HG03558 (cell line): ENCODE measurements around the gene DDI2.
"Not testable (repeated sequence)": the region's sequence is repeated elsewhere in the genome, so short reads cannot be mapped to it uniquely, and the experiment has no call there.

Experiments used
- ATAC-seq: cut with Tn5 transposase; IDR thresholded peaks from one replicate; pipeline ENCODE4 v1.9.1; 2021; ENCODE audit warnings: moderate number of reproducible peaks; ENCODE audit not compliant: unreplicated experiment; ENCODE audit errors: extremely low read depth

The DDI2 gene

DNA sequence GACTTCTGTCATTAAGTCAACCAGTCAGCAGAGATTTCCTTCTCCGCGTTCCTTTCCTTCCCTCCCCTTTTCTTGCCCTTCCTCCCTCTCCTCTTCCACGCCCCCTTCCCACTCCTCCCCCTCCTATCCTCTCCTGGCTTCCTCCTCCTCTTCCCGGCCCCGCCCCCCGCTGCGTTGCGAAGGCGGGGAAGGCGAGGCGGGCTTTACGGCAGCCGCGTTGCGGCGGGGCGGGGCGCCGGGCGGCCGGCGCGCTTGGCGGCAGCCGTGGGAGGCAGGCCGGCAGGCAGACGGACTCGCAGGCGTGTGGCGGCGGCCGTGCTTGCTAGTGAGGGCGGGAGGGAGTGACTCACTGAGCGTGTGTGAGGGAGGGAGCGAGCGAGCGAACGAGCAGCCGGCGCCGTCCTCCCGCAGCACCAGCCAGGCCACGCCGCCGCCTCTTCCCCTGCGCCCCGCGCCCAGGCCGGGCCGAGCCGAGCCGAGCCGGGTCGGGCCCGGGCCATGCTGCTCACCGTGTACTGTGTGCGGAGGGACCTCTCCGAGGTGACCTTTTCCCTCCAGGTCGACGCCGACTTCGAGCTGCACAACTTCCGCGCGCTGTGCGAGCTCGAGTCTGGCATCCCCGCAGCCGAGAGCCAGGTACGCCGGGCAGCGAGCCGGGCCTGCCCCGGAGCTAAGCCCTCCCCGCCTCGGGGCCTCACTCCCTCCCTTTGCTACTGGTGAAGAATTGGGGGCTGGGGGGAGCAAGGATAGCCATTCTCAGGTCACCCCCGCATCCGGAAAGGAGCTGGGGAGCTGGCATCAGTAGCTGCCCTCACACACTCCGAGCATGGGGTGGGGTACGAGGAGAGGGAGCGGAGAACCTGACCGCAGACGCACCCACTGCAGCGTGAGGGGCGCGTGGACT is at the start of gene DDI2:
DDI2 (plus strand) TSS at position 286 of the 904 bp plus-strand sequence; CDS start at position 499, 213 bp downstream.
- peak; percentile 41 for ATAC-seq

DNA sequence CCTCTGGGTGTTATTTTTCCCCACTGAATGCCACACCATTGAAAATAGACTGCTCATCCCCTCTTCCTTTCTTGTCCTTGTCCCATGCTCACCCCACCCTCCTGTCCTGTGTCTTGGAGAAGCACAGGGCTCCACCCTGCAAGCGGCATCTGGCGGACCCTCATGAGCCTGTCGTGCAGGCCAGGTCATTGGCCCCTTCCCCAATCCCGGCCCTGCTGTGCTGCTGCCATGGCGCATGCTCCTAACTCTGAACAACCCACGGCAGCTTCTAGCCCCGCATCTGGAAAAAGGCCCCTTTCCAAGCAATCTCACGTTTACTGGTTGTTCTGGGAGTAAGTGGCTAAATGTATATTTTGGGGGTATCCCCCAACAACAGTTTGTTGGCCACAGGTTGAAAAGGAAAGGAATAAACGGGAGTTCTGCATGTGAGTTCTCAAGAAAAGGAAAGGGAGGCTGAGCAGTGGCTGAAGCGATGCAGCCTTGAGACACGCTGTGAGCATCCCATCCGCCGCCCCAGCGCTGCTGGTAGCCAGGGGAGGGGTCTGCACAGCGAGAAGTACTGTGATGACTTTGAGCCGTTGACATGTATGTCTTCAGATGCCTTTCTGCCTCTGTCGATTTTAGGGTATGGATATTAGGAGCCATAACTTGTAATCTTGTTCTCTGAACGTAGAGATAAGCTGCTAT is 48.7 kb upstream of the DDI2 start:
- no peak for ATAC-seq

DNA sequence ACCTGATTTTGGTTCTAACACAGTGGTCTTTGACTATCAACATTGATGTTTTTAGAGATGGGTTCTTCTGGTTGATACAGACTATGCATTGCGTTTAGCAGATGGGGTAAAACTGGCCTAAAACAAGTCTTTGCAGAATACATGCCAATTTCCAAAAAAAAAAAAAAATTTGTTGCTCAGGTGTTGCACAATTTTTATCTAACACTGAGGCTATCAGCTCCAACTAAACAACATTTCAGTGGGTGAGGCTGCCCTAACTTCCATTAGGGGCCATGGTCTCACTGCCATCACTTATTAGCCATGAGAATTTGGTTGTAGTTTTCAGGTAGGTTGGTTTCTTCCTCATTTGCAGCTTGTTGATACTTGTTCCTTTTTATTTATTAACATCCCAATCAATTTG is 46.4 kb upstream of the DDI2 start:
- ATAC-seq = no peak

DNA sequence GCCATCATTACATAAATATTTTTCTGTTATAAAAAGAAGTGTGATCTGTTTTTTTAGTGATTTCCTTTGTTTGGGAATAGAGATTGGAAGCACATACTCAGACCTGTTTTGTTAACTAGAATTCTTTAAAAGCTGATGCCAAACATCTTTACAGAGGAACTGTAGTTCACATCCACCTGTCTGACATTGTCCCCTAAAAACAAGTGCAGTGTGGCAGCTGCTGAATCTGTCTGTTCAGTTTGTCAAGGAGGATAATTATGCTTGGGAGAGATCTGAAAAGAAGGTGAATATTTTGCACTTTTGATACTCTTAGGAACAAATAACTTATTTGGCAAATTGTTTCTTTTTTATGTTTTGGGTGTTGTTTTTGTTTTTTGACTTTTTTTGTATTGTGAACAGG is 46.0 kb upstream of the DDI2 start:
- ATAC-seq = no peak

DNA sequence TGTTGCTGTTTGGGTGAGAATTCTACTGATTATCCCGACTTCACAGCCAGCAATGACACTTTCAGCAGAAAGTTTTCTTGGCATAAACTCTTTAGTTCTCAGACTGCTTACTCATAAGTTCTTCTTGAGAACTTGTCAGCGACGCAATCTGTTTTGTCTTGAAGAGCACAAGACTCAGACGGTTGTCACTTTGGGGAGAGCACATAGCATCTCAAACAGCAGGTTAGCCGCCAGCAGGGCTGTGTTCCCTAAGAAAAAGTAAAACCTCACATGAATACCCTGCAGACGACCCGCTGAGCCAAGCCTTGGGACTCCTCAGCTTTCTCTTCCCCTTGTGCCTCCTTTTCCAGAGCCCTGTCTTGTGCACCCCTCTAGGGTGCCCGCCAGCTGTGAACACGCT is 43.8 kb upstream of the DDI2 start:
- ATAC-seq = no peak

DNA sequence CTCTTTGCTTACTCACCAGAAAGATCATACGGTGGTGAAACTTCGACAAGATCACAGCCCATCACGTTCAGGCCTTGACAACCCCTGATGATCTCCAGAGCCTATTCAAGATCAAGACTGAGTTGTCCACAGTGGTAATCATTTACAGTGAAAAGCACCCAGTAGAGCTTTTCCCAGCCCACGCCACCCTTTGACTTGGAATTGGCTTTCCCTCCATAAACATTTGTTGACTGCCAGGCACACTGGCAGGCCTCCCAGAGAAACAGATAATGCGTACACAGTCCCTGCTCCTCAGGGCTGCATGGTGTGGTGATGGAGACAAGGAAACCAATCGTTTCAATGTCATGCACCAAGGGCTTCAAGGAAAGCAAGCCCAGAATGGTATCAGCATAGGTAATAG is 42.5 kb upstream of the DDI2 start:
- no peak for ATAC-seq

DNA sequence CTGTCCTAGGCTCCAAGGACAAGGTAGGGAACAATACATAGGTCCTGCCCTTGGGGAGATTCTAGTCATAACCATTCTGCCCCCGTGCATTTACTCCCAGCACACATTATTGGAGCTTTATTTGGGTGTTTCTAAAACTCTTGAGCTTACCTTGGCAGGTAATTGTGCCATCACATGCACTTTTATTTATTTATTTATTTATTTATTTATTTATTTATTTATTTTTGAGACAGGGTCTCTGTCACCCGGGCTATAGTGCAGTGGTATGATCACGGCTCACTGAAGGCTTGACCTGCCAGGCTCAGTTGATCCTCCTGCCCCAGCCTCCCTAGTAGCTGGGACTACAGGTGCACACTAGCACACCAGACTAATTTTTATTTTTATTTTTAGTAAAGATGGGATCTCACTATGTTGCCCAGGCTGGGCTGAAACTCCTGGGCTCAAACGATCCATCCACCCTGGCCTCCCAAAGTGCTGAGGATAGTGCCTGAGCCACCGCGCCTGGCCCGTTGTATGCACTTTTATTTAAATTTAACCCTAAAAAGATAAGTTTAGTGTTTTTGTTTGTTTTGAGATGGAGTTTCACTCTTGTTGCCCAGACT is 41.6 kb upstream of the DDI2 start:
- ATAC-seq = no peak

DNA sequence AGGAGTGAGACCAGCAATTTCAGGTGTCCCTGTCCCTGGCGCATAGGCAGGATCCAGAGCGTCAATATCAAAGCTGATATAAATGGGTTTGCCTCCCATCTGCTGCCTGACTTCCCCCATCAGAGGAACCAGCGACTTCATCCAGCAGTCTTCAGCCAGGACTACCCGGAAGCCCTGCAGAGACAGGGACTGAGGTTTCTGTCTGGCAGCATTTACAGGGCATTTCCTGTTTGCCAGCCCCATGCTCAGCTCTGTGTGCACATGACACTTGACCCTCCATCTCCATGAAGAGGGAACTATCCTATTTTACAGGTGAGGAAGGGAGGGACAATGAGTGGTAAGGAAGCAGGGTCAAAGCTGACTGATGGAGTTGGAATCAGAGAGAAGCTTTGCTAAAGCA is 39.6 kb upstream of the DDI2 start:
- ATAC-seq = no peak

DNA sequence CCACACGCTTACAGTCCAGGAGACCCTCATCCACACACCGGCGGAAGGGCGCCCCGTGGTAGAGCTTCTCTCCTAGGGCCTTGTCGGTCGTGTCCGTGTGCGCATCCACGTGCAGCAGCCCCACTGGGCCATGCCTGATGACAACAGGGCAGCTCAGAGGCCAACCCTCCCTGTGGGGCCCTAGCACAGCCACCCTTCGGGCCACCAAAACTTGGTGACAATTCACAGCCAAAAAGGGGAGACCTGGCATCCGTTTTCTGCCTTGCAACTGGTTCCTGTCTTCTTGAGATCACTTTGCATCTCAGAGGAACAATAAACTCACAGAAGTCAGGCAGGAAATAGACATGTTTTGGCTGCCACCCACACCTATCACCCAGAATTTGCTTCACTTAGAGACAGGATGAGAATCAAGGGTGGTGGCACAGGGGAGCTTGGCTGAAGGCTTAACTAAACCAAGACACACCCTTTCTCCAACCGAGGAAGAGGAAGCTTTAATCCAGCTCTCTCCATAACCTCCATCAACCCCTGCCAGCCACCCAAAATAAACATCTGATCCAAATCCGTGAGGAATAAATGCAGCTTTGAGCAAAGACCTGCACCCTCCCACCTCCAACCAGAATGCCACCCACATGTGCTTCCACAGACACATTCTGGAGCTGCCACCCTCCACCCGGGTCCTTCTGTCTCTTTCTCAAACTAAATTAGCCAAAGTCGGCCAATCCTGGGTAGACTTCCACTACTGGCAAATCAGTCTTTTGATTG is 38.2 kb upstream of the DDI2 start:
- ATAC-seq = no peak

DNA sequence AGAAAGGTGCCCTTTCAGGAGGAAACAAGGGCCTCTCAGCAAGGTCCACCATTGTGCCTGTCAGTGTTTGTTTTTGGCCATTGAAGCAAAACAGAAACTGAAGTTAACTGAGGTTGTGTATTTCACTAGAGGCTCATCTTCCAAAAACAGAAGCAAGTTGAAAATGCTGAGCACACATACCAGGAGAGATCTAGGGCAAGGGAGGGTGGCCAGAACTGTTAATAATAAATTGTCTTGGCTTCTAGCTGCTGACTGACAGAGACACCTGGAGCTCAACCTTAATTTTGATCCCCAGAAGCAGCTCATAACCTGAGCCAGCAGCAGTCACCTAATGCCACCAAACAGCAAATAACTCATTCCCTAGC is 37.6 kb upstream of the DDI2 start:
- no peak for ATAC-seq

DNA sequence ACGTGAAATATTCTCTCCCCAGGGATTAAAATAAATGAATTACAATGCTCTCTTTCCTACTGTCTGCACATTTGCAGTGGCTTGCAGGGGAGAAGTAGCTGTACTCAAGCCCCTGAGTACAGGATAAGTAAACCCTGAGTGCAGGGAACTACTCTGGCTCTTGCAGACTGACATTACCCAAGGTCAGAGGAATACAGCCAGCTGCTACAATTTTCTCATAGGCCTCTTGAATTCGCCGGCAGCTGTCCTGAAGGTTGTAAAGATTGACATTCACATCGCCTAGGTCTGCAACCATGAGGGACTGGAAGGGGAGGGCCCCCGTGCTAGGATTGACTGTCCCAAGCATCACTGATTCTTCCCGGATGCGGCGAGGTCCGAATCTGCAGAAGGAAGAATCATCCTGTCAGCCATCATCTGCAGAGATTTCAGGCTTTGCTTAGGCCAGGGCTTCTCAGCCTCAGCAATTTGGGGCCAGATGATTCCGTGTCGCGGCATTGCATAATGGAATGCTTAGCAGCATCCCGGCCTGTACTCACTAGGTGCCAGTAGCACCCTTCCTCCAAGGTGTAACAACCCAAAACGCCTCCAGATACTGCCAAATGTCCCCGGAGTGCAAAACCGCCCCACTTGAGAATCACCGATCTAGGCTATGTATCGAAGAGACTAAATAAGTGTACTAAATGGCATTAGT is 34.1 kb upstream of the DDI2 start:
- no peak for ATAC-seq

DNA sequence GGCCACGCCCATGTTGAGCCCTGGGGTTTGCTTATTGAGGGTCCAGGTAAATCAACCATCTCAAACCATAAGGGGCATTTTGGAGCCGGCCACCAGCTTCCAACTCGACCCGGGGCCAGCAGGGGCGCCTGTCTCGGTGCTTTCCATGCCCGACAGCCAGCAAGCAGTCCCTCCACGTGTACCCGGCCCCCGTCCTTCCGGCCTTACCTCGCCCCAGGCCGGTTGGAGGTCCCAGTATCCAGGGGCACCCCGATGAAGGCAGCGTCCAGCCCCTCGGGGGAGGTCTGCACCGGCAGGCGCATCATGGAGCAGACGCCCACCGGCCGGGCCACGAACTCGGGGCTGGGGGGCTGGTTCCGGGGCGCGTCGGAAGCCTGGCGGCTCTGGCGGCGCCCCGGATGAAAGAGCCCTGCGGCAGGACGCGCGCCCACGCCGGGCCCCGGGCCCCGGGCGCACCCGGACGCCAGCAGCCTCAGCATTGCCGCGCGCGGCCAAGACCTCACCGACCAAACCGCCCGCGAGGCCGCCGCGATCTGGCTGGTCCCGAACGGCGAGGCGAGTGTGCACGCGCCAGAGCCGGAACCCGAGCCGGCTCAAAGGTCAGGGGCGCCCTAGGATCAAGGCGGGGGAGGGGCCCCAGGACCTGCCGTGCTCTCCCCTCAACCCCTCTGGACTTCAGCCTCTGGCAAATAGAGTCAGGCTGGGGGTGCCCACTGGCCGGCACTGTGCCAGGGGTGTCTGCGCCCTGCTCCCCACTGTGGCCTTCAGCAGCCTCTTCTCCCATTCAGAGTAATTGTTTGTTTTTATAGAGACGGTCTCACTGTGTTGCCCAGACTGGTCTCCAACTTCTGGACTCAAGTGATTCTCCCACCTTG is 32.5 kb upstream of the DDI2 start, which contains the start of gene AGMAT:
AGMAT (minus strand) TSS at position 563 of the 875 bp plus-strand sequence; CDS start at position 479, 84 bp downstream.
- no peak for ATAC-seq

DNA sequence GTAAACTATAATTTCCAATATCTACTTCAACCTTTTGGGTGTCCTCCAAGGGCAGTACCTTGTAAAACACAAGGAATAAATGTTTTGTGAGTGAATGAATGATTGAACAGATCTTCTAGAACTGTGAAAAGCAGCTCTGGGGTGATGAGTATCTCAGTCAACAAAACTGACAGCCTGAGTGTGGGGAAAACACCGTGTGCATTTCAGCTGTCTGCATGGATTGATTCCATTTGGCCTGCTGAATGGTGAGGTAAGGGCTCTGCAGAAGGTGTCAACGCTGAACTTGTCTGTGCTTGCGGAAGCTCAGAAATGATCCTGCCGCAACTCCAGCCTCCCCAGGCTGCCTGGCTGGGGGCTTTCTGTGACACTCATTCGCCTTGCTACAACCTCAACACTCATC is 25.0 kb upstream of the DDI2 start:
- ATAC-seq = no peak

DNA sequence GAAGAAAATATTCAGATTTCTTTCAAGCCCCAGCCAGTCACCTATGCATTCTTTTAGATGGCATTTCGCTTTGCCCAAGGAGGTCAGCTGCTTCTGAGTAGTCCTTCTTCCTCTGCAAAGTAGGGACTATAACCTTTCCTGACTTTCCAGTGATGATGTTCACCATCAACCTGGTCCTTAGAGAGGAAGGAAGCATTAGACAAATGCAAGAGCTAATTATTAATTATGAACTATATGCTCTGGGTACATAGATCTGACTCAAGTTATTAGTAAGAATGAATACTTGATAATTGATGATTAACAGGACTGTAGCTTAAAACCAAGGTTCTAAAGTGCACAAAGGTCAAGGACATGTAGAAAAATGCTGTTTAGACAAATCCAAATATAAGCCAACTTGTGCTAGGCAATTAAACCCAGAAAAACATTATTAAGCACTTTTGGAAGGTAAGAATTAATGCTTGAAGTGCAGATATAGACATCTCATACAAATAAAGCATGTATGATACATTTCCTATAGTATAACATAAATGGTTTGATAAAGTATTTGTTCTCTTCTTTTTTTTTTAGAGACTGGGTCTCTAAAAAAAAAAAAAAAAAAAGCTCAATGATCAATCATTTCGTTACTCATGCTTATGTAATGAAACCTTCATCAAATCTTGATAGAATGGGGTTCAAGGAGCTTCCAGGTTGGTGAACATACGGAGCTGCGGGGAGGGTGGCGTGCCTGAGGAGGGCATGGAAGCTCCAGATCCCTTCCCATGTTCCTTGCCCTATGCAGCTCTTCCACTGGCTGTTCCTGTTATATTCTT is 21.2 kb upstream of the DDI2 start:
- ATAC-seq = no peak

DNA sequence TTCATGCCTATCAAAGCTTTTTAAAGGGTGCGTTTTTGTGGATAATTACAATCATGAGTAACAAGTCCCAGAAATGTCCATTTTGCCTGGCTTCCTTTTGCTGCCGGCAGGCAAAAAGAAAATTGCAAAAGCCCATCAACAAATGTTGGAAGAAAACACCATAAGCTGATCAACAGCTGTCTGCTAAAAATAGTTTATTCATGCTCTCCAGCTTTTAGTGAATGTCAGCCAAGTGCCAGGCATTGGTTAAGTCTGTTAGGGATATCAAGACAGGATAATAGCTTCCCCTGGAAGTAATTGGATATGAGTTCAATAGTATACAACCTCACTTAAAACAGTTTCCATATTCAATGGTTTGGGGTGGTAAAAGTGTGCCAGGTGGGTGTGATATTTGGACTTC is 18.8 kb upstream of the DDI2 start:
- ATAC-seq = no peak

DNA sequence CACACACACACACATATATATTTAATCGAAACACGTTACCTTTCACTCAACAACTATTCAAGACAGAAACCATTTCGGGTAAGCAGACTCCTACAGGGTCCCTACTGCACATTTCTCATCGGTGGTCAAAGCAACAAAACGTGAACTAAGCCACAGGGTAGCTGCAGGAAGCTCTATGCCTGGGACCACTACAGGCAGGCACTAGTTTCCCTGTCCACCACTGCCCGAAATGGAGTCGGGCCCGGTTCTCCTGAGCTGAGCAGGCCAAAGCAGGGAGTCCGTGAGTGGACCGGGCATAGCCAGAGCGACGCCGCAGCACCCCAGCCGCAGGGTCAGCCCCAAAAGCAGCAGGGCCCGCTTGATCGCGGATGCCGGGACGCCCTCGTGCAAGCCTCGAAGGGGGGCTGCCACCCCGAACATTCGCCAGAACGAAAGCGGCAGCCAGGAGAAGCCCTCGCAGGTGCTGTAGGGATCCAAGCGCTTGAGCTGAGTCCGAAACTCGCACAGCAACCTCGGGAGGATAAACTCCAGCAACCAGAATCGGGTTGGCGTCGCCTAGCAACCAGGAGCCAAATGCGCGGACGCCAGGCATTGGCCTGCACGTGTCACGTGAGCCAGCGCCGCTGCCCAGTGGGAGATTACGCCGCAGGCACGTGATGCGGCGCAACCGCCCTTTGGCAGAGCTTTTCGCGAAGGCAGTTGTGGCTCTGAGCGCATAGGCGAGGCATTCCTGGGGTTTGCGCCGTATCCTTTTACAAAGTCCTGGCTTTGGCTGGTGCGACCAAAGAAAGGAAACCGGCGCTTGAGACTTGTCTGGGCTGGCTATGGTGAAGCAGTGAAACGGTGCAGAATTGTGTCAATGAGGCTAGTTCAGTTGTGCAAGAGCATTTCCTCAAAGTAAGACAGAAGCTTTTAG is 13.9 kb upstream of the DDI2 start:
- ATAC-seq = peak; percentile 72

DNA sequence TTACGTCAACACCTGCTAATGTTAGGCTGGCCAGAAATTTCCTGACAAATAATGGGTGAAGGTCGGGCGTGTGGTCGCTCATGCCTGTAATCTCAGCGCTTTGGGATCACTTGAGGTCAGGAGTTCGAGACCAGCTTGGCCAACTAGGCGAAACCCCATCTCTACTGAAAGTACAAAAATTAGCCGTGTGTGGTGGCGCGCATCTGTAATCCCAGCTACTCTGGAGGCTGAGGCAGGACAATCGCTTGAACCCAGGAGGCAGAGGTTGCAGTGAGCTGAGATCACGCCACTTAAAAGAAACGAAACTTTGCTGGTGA is 13.3 kb upstream of the DDI2 start:
- not testable (repeated sequence) for ATAC-seq
